Measurements from ENCODE around the gene TMEM135.
"Not testable (repeated sequence)": the region's sequence is repeated elsewhere in the genome, so short reads cannot be mapped to it uniquely, and the experiment has no call there.

TMEM135 gene

DNA sequence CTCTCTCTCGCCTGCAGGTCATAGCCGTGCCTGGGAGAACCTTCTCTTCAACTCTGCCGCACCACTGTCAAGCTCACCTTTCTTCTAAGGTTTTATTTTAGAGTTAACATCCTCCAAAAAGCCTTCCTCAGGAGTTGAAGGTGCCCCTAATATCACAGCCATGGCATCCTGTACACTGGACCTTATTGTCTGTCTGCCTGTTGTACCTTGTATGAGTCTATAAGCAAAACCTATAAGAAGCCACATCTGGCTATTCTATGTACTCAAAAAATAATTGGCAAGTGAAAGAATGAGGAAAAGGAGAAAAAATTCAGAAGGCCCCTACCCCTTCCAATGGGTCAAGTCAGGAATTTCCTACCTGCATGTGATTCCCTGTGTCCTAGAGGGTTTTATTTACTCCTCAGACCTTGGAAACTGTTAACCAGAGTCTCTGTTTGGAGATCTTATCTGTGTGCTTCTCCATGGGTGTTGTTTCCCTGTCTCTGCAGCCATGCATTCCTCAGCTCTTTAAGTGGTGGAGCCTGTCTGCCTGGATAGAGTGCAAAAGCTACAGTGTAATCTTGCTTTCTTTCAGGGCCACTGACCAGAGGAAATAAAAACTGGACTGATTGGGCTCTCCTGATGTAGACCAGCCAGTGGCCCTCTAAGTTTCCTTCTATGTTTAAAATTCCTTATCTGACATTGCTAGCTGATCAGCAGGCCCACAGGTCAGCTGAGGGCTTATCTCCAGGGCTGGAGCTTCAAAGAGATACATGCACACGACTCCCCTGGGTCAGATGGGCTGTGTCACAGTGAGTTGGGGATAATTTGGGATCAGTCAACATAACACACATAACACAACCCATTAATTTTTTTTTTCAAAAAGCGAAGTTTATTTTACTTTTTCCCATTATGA lies 37.6 kb upstream of the TMEM135 start:
- no peaks in the 10 kb centered on the region for H3K4me1 ChIP-seq
- H3K27me3 ChIP-seq: no peaks in the 10 kb centered on the region
- H3K4me3 ChIP-seq: no peak overlapping the region

DNA sequence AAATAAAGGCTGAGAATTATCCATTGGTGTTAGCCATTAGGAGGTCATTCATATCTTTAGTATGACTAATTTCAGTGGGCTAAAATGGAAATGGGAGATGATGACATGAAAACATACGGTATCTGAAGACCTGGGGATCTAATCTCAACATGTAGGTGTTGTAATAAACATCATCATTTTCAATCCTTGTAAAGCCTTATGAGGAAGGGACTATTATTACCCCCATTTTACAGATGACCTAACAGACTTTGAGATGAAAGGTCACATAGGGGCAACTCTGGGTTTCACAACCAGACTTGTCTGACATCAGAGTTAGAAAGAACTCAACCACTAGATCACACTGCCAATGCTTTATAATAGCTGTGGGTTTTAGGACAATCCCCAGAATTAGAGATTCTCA lies 34.8 kb upstream of the TMEM135 start:
- no peaks in the 10 kb centered on the region for H4K20me1 ChIP-seq
- no peaks in the 10 kb centered on the region for H3K36me3 ChIP-seq
- H3K4me2 ChIP-seq: no peak overlapping the region
- H3K9ac ChIP-seq: no peak overlapping the region
- TF ChIP-seq Cebpa-rat (IDR thresholded peaks at IDR 0.05): no peak
- H3K27ac ChIP-seq: no peak overlapping the region
- H3K4me3 ChIP-seq: no peak overlapping the region
- no peaks in the 10 kb centered on the region for H3K4me1 ChIP-seq
- no peaks in the 10 kb centered on the region for H3K9me3 ChIP-seq
- no peaks in the 10 kb centered on the region for H3K27me3 ChIP-seq

More for the DNA sequence above, 37.6 kb upstream of the TMEM135 start:
- Histone ChIP-seq H3K9ac (no peak overlapping the region), H3K36me3 (no peaks in the 10 kb centered on the region), H3K9me3 (no peaks in the 10 kb centered on the region), H3K4me2 (no peak overlapping the region), H3K27ac (no peak overlapping the region), H4K20me1 (no peaks in the 10 kb centered on the region)
- no peak for TF ChIP-seq Cebpa-rat (IDR thresholded peaks at IDR 0.05)

DNA sequence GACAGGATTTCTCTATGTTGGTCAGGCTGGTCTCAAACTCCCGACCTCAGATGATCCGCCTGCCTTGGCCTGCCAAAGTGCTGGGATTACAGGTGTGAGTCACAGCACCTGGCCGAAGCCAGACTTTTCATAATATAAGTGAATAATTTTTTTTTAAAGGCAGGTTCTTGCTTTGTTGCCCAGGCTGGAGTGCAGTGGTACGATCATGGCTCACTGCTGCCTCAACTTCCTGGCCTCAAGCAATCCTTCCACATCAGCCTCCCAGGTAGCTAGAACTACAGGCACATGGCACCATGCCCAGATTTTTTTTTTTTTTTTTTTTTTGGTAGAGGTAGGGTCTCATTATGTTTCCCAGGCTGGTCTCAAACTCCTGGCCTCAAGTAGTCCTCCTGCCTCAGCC lies 33.5 kb upstream of the TMEM135 start:
- H3K36me3 ChIP-seq, H3K27me3 ChIP-seq, H4K20me1 ChIP-seq, H3K9ac ChIP-seq, H3K27ac ChIP-seq, H3K4me1 ChIP-seq, H3K4me3 ChIP-seq, H3K4me2 ChIP-seq, H3K9me3 ChIP-seq: not testable (repeated sequence)

DNA sequence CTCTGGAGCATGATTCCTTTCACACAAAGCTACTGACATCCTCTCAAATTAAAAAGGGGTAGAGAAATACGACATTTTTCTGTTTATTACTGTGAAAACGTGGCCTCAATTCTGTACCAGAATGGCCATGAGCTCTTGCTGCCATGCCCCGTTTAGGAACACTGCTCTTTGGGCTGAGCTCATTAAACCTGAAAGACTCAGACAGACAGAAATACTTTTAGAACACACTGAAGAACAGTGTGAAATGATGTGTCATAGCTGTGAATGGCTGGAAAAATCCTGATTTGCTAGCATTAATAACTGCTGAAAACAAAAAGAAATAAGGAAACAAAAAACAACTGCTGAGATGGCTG lies 32.2 kb upstream of the TMEM135 start:
- TF ChIP-seq Cebpa-rat (IDR thresholded peaks at IDR 0.05): no peak
- Histone ChIP-seq H3K27ac (no peak overlapping the region), H3K9me3 (no peaks in the 10 kb centered on the region), H3K27me3 (no peaks in the 10 kb centered on the region), H3K4me2 (no peak overlapping the region), H3K4me1 (no peaks in the 10 kb centered on the region), H4K20me1 (no peaks in the 10 kb centered on the region), H3K9ac (no peak overlapping the region), H3K4me3 (no peak overlapping the region), H3K36me3 (no peaks in the 10 kb centered on the region)

DNA sequence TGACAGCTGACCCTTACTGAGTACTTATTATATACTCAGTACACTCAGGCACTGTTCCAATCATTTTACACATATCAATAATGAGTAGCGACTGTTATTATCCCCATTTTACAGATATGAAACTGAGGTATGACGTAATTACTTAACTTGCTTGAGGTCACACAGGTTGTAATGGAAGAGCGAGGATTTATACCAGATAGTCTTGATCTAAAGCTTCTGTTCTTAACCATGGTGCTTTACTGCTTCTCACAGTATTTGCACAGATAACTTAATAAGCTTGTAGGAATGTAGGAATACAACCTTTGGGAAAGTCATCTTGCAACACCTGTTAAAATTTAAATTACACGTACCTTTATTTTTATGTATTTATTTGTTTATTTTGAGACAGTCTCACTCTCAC lies 31.7 kb upstream of the TMEM135 start:
- TF ChIP-seq Cebpa-rat (IDR thresholded peaks at IDR 0.05): no peak
- Histone ChIP-seq H3K4me1 (no peaks in the 10 kb centered on the region), H3K27ac (no peak overlapping the region), H3K4me2 (no peak overlapping the region), H3K9ac (no peak overlapping the region), H3K27me3 (no peaks in the 10 kb centered on the region), H3K36me3 (no peaks in the 10 kb centered on the region), H4K20me1 (no peaks in the 10 kb centered on the region), H3K4me3 (no peak overlapping the region), H3K9me3 (no peaks in the 10 kb centered on the region)

DNA sequence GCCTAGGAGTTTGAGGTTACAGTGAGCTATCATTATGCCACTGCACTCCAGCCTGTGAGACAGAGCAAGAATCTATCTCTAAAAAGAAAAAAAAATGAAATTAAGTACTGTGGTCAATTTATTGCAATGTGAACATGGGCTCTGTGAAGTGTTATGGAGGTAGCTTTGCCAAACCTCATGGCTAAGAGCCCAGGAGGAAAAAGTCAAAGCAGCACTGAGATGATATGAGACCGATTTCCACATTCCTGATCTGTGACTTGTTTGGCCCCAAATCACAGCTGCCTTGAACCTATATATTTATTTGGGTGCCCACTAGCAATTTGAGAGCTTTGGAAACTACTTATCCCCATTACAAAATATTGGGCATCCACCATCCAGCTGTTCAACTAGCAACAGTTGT lies 29.8 kb upstream of the TMEM135 start:
- Histone ChIP-seq H3K27me3 (no peaks in the 10 kb centered on the region), H3K9me3 (no peaks in the 10 kb centered on the region), H3K4me3 (no peak overlapping the region), H3K4me2 (no peak overlapping the region), H4K20me1 (no peaks in the 10 kb centered on the region), H3K4me1 (no peaks in the 10 kb centered on the region), H3K9ac (no peak overlapping the region), H3K27ac (no peak overlapping the region), H3K36me3 (no peaks in the 10 kb centered on the region)
- no peak for TF ChIP-seq Cebpa-rat (IDR thresholded peaks at IDR 0.05)

DNA sequence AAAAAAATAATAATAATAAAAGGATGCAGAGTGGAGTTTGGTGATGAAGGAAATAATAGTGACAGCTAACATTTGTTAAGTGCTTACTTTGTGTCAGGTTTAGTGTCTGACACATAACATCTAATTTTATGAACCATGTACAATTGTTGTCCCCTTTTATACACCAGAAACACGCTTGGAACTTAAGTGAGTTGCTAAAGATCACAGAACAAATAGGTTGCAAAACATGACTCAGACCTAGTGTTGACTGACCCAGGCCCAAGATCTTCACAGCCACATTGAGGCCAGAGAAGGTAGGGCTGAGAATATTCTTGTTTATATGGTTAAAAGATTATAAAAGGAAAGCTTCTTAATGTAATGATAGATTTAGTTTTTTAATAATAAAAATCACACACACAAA lies 25.6 kb upstream of the TMEM135 start:
- TF ChIP-seq Cebpa-rat (IDR thresholded peaks at IDR 0.05): no peak
- H3K9me3 ChIP-seq: no peaks in the 10 kb centered on the region
- H4K20me1 ChIP-seq: no peaks in the 10 kb centered on the region
- H3K27me3 ChIP-seq: no peaks in the 10 kb centered on the region
- no peak overlapping the region for H3K4me2 ChIP-seq
- no peaks in the 10 kb centered on the region for H3K36me3 ChIP-seq
- H3K27ac ChIP-seq: no peak overlapping the region
- no peak overlapping the region for H3K9ac ChIP-seq
- H3K4me3 ChIP-seq: no peak overlapping the region
- H3K4me1 ChIP-seq: no peaks in the 10 kb centered on the region

DNA sequence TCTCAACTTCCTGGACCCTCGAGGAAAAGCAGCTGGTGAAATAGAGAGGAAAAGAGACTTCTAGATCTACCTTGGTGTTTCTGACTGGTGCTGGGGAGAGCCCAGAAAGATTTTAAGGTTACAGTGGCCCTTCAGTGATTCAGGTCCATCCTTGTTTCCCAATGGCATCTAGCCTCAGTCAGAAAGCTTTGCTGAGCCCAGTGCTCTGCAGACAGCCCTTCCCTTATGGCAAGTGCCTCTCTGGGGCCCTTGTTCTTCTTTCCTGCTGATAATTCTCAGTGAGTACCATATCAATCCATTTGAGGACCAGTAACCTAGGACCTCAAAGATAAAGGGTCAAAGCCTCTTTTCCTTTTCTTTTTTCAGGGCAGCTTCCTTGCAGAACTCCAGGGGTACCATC lies 25.1 kb upstream of the TMEM135 start:
- H3K36me3 ChIP-seq: no peaks in the 10 kb centered on the region
- no peaks in the 10 kb centered on the region for H4K20me1 ChIP-seq
- H3K27me3 ChIP-seq: no peaks in the 10 kb centered on the region
- TF ChIP-seq Cebpa-rat (IDR thresholded peaks at IDR 0.05): no peak
- H3K4me3 ChIP-seq: no peak overlapping the region
- H3K4me2 ChIP-seq: no peak overlapping the region
- no peak overlapping the region for H3K27ac ChIP-seq
- H3K9me3 ChIP-seq: no peaks in the 10 kb centered on the region
- H3K4me1 ChIP-seq: no peaks in the 10 kb centered on the region
- no peak overlapping the region for H3K9ac ChIP-seq

DNA sequence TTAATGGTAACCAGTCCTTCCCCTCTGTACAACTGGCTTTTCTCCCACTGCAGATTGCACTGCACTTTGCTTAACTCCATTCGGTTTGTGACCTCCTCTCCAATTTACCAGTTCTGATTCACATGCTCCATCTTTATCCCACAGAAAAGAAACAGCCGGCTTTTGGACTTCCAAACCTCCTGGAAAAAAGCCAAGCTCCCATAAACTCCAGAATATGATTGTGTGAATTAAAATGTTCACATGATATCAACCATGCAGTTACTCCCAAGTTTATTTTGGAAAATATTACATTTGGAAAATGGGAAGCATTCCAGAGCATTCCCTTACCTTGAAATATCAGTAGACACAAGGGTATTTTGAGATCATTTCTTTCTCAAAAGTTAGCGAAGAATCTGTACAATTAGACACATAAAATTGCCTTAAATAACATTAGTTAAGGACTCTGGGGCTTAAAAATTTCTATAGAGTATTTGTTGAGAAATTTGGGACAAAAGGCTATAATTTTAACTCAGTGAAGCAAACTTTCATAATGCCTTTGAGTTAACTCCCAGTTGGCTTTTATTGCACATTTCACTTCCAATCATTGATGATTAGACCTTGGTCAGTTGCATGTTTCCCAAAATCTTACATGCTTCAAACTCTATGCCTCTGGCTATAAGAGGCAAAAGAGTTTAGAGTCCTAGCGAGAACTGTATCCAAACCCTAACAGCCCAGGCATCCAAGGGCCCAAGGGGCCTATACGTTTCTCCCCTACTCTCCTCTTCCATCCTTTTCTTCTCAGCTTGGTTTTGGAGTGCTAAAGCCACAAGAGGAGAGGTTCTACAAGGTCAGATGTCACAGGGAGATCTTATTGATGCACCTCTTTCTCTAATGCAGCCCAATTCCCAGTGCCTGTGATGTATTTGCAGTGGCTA lies 23.6 kb upstream of the TMEM135 start:
- Histone ChIP-seq H3K4me1 (no peaks in the 10 kb centered on the region), H3K27me3 (no peaks in the 10 kb centered on the region), H3K4me3 (no peak overlapping the region), H3K4me2 (no peak overlapping the region), H3K27ac (no peak overlapping the region), H4K20me1 (no peaks in the 10 kb centered on the region), H3K36me3 (no peaks in the 10 kb centered on the region), H3K9me3 (no peaks in the 10 kb centered on the region), H3K9ac (no peak overlapping the region)
- no peak for TF ChIP-seq Cebpa-rat (IDR thresholded peaks at IDR 0.05)

DNA sequence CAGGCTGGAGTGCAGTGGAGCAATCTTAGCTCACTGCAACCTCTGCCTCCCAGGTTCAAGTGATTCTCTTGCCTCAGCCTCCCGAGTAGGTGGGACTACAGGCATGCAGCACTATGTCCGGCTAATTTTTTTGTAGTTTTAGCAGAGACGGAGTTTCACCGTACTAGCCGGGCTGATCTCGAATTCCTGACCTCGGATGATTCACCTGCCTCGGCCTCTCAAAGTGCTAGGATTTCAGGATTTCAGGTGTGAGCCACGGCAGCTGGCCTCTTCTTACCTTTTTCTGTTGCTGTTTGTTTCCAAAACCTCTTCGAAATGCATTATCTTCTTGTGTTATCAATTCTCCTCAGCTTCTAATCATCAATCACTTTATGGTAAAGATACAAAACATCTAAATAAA lies 22.1 kb upstream of the TMEM135 start:
- H3K4me1 ChIP-seq: peaks cover 5% of the 10 kb centered on the region
- no peak overlapping the region for H3K9ac ChIP-seq
- no peak overlapping the region for H3K27ac ChIP-seq
- H3K27me3 ChIP-seq: no peaks in the 10 kb centered on the region
- no peaks in the 10 kb centered on the region for H3K36me3 ChIP-seq
- H4K20me1 ChIP-seq: no peaks in the 10 kb centered on the region
- no peaks in the 10 kb centered on the region for H3K9me3 ChIP-seq
- H3K4me3 ChIP-seq: no peak overlapping the region
- no peak overlapping the region for H3K4me2 ChIP-seq
- TF ChIP-seq Cebpa-rat (IDR thresholded peaks at IDR 0.05): no peak

Measured in BLaER1 (cell line).